Cardiac muscle cell (in vitro differentiated cells and primary cell): ENCODE results near the gene PCDH12. TPM values are rescaled to one million over a fixed set of nuclear protein-coding genes. Genes with fewer than 3 reads are reported as not detected.

Source experiments
- DNase-seq, 2 donors: peaks; one replicate each; pipeline versions ENCODE4 v3.0.0 to v3.0.0-alpha.2; 2010 to 2017; ENCODE audit warnings: low read depth in 1 of 2, low spot score in 1 of 2
- H3K27ac ChIP-seq: fragments of 200-600 bp; sonication (generic); 2 replicates; pipeline ENCODE4 v1.5.1; 2016
- H3K27me3 ChIP-seq: fragments of 200-600 bp; sonication (generic); 2 replicates; pipeline ENCODE4 v1.6.0; 2016; ENCODE audit warnings: control low read depth
- H3K36me3 ChIP-seq: fragments of 200-600 bp; sonication (generic); 2 replicates; pipeline ENCODE4 v1.5.1; 2016; ENCODE audit warnings: control low read depth
- H3K4me1 ChIP-seq: fragments of 200-600 bp; sonication (generic); 2 replicates; pipeline ENCODE4 v1.8.1; 2017; ENCODE audit warnings: low read depth, mild to moderate bottlenecking, mixed run types
- H3K4me3 ChIP-seq: fragments of 200-600 bp; sonication (generic); 2 replicates; pipeline ENCODE4 v1.5.1; 2016; ENCODE audit warnings: mild to moderate bottlenecking
- H3K9me3 ChIP-seq: fragments of 200-600 bp; sonication (generic); 2 replicates; pipeline ENCODE4 v1.5.1; 2017; ENCODE audit warnings: low read depth, mild to moderate bottlenecking, control low read depth
- polyA plus RNA-seq: library from polyadenylated mRNA; unstranded; fragments of >200 nt; fragmentation: Nextera tagmentation; extraction: Ambion mirVana; gene quantifications from 2 replicates; pipeline ENCODE4 v1.2.1, GENCODE V29; 2016
- total RNA-seq: library from RNA; depleted of rRNA; stranded (reverse); fragments of >200 nt; gene quantifications from 2 replicates; pipeline ENCODE4 v1.2.3, GENCODE V29; 2016
- TF ChIP-seq, protein P1 (sequence below): IDR thresholded peaks from 2 replicates; pipeline ENCODE4 v1.5.1; 2012; ENCODE audit warnings: low read depth, mild to moderate bottlenecking, low read length

The PCDH12 gene
- total and polyA plus RNA-seq, 2 experiments from 2014 or later, result 0.44 to 0.57 TPM

DNA sequence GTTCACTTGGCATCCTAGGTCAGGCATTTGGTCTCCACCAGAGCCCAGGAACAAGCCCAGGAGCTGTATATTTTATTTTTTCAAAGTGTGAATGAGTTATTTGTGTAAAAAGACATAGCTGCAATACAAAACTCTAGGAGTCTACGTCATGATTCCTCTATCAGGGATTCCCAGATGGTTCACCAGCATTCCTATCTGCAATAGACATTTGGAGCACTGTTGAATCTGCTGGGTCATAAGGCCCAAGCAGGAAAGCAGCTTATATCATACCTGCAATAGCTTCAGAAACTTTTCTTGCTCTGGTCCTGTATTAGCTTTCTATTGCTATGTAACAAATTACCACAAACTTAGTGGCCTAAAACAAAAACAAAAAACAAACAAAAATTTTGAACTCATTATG lies 51.0 kb downstream of the PCDH12 start:
- no peak for DNase-seq
- H3K4me1 ChIP-seq, result no peaks in the 10 kb centered on the region
- H3K9me3 ChIP-seq, result no peaks in the 10 kb centered on the region
- no peaks in the 10 kb centered on the region for H3K36me3 ChIP-seq
- H3K27ac ChIP-seq, result no peak overlapping the region
- no peak overlapping the region for H3K4me3 ChIP-seq
- TF ChIP-seq, protein P1, sequence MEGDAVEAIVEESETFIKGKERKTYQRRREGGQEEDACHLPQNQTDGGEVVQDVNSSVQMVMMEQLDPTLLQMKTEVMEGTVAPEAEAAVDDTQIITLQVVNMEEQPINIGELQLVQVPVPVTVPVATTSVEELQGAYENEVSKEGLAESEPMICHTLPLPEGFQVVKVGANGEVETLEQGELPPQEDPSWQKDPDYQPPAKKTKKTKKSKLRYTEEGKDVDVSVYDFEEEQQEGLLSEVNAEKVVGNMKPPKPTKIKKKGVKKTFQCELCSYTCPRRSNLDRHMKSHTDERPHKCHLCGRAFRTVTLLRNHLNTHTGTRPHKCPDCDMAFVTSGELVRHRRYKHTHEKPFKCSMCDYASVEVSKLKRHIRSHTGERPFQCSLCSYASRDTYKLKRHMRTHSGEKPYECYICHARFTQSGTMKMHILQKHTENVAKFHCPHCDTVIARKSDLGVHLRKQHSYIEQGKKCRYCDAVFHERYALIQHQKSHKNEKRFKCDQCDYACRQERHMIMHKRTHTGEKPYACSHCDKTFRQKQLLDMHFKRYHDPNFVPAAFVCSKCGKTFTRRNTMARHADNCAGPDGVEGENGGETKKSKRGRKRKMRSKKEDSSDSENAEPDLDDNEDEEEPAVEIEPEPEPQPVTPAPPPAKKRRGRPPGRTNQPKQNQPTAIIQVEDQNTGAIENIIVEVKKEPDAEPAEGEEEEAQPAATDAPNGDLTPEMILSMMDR, result no peak
- no peaks in the 10 kb centered on the region for H3K27me3 ChIP-seq

DNA sequence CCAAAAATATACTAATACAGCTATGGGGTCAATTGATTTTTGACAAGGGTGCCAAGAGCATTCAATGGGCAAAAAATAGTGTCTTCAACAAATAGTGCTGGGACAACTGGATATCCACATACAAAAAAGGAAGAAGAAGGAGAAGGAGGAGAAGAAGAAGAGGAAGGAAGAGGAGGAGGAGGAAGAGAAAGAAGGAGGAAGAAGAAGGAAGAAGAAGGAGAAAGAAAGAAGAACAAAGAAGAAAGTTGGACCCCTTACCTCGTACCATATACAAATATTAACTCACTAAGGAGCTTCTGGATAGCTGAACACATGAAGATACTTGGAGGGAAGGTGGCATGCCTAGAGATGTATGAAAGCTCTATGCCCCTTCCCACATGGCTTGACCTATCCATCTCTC lies 51.5 kb downstream of the PCDH12 start:
- Histone ChIP-seq H3K27me3 (no peaks in the 10 kb centered on the region), H3K4me3 (no peak overlapping the region), H3K36me3 (no peaks in the 10 kb centered on the region), H3K4me1 (no peaks in the 10 kb centered on the region), H3K9me3 (no peaks in the 10 kb centered on the region), H3K27ac (no peak overlapping the region)
- DNase-seq, result no peak
- TF ChIP-seq, protein P1, result no peak

DNA sequence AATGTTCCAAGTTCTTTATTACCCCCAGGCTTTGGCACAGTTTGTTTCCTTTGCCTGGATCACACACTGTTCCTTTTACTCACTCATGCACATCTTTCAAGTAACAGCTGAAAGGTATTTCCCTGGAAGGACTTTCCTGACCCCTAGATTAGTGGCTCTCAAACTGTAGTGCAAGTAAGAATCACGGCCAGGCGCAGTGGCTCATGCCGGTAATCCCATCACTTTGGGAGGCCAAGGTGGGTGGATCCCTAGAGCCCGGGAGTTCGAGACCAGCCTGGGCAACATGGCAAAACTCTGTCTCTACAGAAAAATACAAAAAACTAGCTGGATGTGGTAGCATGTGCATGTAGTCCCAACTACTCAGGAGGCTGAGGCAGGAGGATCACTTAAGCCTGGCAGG lies 53.5 kb downstream of the PCDH12 start:
- TF ChIP-seq, protein P1, result no peak
- DNase-seq, result no peak
- no peaks in the 10 kb centered on the region for H3K27me3 ChIP-seq
- no peaks in the 10 kb centered on the region for H3K9me3 ChIP-seq
- H3K4me1 ChIP-seq, result no peaks in the 10 kb centered on the region
- H3K27ac ChIP-seq, result no peak overlapping the region
- no peak overlapping the region for H3K4me3 ChIP-seq
- no peaks in the 10 kb centered on the region for H3K36me3 ChIP-seq

DNA sequence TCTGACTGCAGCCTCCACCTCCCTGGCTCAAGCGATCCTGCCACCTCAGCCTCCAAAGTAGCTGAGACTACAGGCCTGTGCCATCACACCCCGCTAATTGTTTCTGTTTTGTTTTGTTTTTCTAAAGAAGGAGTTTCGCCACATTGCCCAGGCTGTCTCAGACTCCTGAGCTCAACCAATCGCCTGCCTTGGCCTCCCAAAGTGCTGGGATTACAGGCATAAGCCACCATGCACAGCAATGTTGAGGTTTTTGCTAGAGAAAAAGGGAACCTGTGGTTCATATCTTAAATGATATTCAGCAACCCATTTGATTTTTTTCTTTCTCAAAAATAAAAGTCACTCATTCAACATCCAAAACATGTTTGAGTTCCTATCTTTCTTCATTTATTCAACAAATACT lies 54.7 kb downstream of the PCDH12 start:
- no peaks in the 10 kb centered on the region for H3K27me3 ChIP-seq
- H3K9me3 ChIP-seq, result no peaks in the 10 kb centered on the region
- DNase-seq, result no peak
- TF ChIP-seq, protein P1, result no peak
- no peak overlapping the region for H3K27ac ChIP-seq
- H3K36me3 ChIP-seq, result no peaks in the 10 kb centered on the region
- H3K4me3 ChIP-seq, result no peak overlapping the region
- no peaks in the 10 kb centered on the region for H3K4me1 ChIP-seq

DNA sequence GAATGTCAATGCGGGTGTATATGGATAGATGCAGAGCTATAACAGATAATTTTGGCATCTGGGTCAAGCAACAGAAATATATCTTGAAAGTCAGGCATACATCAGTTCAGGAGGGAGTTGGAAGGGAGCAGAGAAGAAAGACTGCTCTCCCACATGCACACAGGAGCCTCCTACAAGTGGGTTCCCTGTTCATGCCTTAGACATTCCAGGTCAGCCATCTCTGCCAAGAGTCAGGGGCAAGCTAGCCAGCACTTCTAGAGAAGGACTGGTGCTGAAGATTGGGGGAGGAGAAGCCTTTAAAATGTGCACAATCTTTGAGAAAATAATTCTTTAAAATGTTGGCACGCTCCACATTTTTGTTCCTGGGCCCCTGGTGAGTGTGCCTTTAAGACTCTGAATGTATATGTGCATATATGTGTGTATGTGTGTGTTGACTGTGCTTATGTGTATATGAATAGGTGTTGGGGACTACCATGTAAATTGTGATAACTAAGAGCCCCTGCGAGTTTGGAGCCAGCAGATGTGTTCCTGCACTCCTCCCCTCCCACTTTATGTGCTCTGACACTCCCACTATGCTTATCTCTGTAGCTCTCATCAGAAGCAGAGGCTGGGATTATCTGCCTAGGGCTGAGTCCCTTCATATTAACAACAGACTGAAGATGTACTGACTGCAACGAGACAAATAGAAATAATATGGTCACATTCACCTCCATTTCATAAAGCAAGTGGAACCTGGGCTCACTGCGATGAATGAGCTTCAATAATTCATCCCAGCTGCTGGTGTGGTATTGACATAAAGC lies 55.8 kb downstream of the PCDH12 start:
- Histone ChIP-seq H3K27ac (no peak overlapping the region), H3K4me3 (no peak overlapping the region), H3K27me3 (no peaks in the 10 kb centered on the region), H3K9me3 (no peaks in the 10 kb centered on the region), H3K4me1 (no peaks in the 10 kb centered on the region), H3K36me3 (no peaks in the 10 kb centered on the region)
- TF ChIP-seq, protein P1, result no peak
- peak in 1 of 2 donors; percentile 36 for DNase-seq
